Stomach (tissue), 9 donors: ENCODE measurements around the gene AARSD1. TPM values are rescaled to one million over a fixed set of nuclear protein-coding genes. Genes with fewer than 3 reads are reported as not detected.
A peak's percentile ranks its signal among the peaks of the same experiment; 100 is the strongest.

ENCODE experiments used
- DNase-seq, 2 donors: peaks; one replicate each; pipeline versions ENCODE4 v3.0.0 to v3.0.0-alpha.2; 2013 to 2019
- H3K27ac ChIP-seq, 5 donors: fragments of 200-600 bp in 4 of 5; sonication (generic) in 4 of 5; one replicate each; pipeline ENCODE4 v1.5.1; 2013 to 2019; ENCODE audit warnings: mild to moderate bottlenecking in 1 of 5, moderate library complexity in 1 of 5
- H3K27me3 ChIP-seq, 3 donors: fragments of 200-600 bp; sonication (generic); one replicate each; pipeline ENCODE4 v1.5.1; 2017 to 2019; ENCODE audit warnings: mixed run types in 1 of 3
- H3K36me3 ChIP-seq, 4 donors: fragments of 200-600 bp; sonication (generic); 1 replicate in 3 of 4; 2 replicates in 1 of 4; pipeline ENCODE4 v1.5.1; 2016 to 2019
- H3K4me1 ChIP-seq, 4 donors: fragments of 200-600 bp; sonication (generic); one replicate each; pipeline ENCODE4 v1.5.1; 2016 to 2019
- H3K4me3 ChIP-seq, 4 donors: fragments of 200-600 bp; sonication (generic) in 3 of 4; one replicate each; pipeline ENCODE4 v1.5.1; 2016 to 2019; ENCODE audit warnings: mild to moderate bottlenecking in 1 of 4
- H3K9me3 ChIP-seq, 4 donors: fragments of 200-600 bp; sonication (generic); one replicate each; pipeline ENCODE4 v1.5.1; 2016 to 2019
- CTCF ChIP-seq, 7 experiments: fragments of 450-650 bp in 4 of 7; fragments of 200-600 bp in 3 of 7; sonication (generic) in 3 of 7; IDR thresholded peaks; one replicate each; pipeline ENCODE4 v1.5.1; 2016 to 2019; ENCODE audit warnings: antibody characterized with exemption in 7 of 7, control low read depth in 2 of 7, mild to moderate bottlenecking in 1 of 7
- EP300 ChIP-seq: sonication (generic); formaldehyde crosslinking; IDR thresholded peaks from one replicate; pipeline ENCODE4 v1.6.1; 2017; ENCODE audit warnings: antibody characterized with exemption
- POLR2A ChIP-seq, 4 donors: fragments of 450-650 bp; IDR thresholded peaks; one replicate each; pipeline ENCODE4 v1.6.1; 2016; ENCODE audit warnings: antibody characterized with exemption in 4 of 4, control low read depth in 2 of 4, mild to moderate bottlenecking in 1 of 4, moderate library complexity in 1 of 4
- POLR2AphosphoS5 ChIP-seq, 3 donors: sonication (generic); formaldehyde crosslinking; IDR thresholded peaks; one replicate each; pipeline ENCODE4 v1.6.1; 2016; ENCODE audit warnings: antibody characterized with exemption in 3 of 3
- WGBS, 5 donors: extraction: QIAGEN DNeasy Blood & Tissue Kit in 3 of 5; methylation state at CpG; one replicate each; pipeline versions ENCODE4 v1.1.5 to v1.1.7; 2013 to 2018; 5-methylcytosine and 5-hydroxymethylcytosine counted together
- intact Hi-C: fragments of 100-400 bp; cut with DNase I; formaldehyde crosslinking; loops from one replicate; pipeline ENCODE4 v1.15.1; 2023; ENCODE audit warnings: low total_unique reads
- polyA plus RNA-seq, 3 donors: library from polyadenylated mRNA; stranded (reverse); fragments of 200-250 nt; gene quantifications; one replicate each; pipeline ENCODE4 v1.2.3, GENCODE V29; 2013
- small RNA-seq, 4 donors: library from RNA; depleted of rRNA; stranded (forward); fragments of <200 nt; gene quantifications; one replicate each; pipeline ENCODE3, GENCODE V24; 2016
- total RNA-seq, 5 donors: library from RNA; depleted of rRNA; stranded (reverse); fragments of >200 nt; gene quantifications; one replicate each; pipeline versions ENCODE4 v1.1.0 to v1.2.3, GENCODE V29; 2014 to 2016
- donor health status: healthy with polysubstance abuse.
- donor health status: Bipolar disorder and iron deficiency.
- donor health status: healthy.

AARSD1 gene
- total and polyA plus RNA-seq, 8 donors = 6.4 to 64.0 (median 35.6) TPM

DNA sequence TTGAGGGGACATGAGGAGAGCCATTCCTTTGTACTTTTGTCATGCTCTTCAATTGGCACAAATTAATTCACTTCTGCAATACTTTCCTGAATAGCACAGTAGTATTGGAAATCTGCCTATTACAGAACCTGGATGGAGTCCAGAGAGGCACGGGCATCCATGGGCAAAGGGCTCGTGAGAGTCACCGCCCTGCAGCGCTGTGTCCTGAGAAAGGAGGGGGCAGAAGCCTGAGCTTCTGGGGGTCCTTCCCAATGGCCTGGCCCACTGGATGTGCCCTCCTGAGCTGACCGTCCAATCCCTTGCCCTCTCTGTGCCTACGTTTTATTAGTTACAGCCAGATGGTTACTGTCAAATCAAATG lies 60.2 kb downstream of the AARSD1 start:
- intact Hi-C loops = no loop called here
- Histone ChIP-seq H3K4me3 (no peak overlapping the region), H3K36me3 (no peaks in the 10 kb centered on the region), H3K9me3 (no peaks in the 10 kb centered on the region), H3K27ac (no peak overlapping the region), H3K4me1 (peaks cover 4 to 16% (median 6%) of the 10 kb centered on the region in 4 donors), H3K27me3 (no peaks in the 10 kb centered on the region)
- WGBS, 5 donors = 34 to 53% (median 49%) methylated on average over 6 of the region's 6 CpGs
- TF ChIP-seq EP300 (no peak), POLR2A (IDR thresholded peaks at IDR 0.05) (no peak), POLR2AphosphoS5 (IDR thresholded peaks at IDR 0.05) (no peak), CTCF (IDR thresholded peaks at IDR 0.05) (no peak)
- peak in 1 of 2 donors; percentile 61 for DNase-seq

GRCh38 chr17:42901535-42902229 lies 62.6 kb downstream of the AARSD1 start:
- no peaks in the 10 kb centered on the region for H3K36me3 ChIP-seq
- no peaks in the 10 kb centered on the region for H3K9me3 ChIP-seq
- no peak for TF ChIP-seq EP300
- TF ChIP-seq POLR2AphosphoS5 (IDR thresholded peaks at IDR 0.05) = peak in 2 of 3 donors; percentile 52 to 79
- H3K4me3 ChIP-seq = no peak overlapping the region
- DNase-seq = peak; percentile 42 to 78
- WGBS, 5 donors = 43 to 59% (median 58%) methylated on average over 10 of the region's 10 CpGs
- intact Hi-C loops = no loop called here
- peaks cover 4 to 16% (median 6%) of the 10 kb centered on the region in 4 donors for H3K4me1 ChIP-seq
- no peaks in the 10 kb centered on the region for H3K27me3 ChIP-seq
- H3K27ac ChIP-seq = peak overlapping the region in 4 of 5 donors; percentile 35 to 57 (median 44)

Small RNA genes lying within 50 kb of the gene (small RNA-seq; reads per million reads assigned to genes)
- gene AARSD1 (0 to 0.27 (median 0) reads per million in 4 donors), gene RF00561 (0 to 0.10 (median 0) reads per million in 4 donors)

Other genes with a start within 250 kb of the AARSD1 start
- 100 to 1,000 TPM in 1 of 5 donors, 10 to 100 TPM in 4; 28.1 to 512 (median 35.6) TPM for gene EZH1, start 219.4 kb downstream of the AARSD1 start, total RNA-seq
- 10 to 100 TPM in 1 of 3 donors, 1 to 10 TPM in 2; 6.3 to 16.0 (median 6.7) TPM for gene EZH1, start 219.4 kb downstream of the AARSD1 start, polyA plus RNA-seq
- 10 to 100 TPM in 2 of 5 donors, not detected in 3; 10.4 to 15.2 TPM for gene RAMP2, start 203.2 kb downstream of the AARSD1 start, total RNA-seq
- gene RAMP2, start 203.2 kb downstream of the AARSD1 start, polyA plus RNA-seq = 10 to 100 TPM in 2 of 3 donors, 1 to 10 TPM in 1; 8.6 to 20.0 (median 19.2) TPM
- 10 to 100 TPM in 3 of 5 donors, 1 to 10 TPM in 2; 4.1 to 66.5 (median 12.9) TPM for gene VPS25, start 191.0 kb downstream of the AARSD1 start, total RNA-seq
- gene VPS25, start 191.0 kb downstream of the AARSD1 start, polyA plus RNA-seq = 10 to 100 TPM; 71.8 to 79.6 (median 75.5) TPM
- gene WNK4, start 183.8 kb downstream of the AARSD1 start, total RNA-seq = 10 to 100 TPM in 2 of 5 donors, 1 to 10 TPM in 3; 1.1 to 30.4 (median 4.9) TPM
- 1 to 10 TPM; 1.1 to 1.7 (median 1.3) TPM for gene WNK4, start 183.8 kb downstream of the AARSD1 start, polyA plus RNA-seq
- gene COA3, start 165.8 kb downstream of the AARSD1 start, total RNA-seq = 100 to 1,000 TPM in 3 of 5 donors, 10 to 100 TPM in 2; 22.2 to 166 (median 121) TPM
- gene COA3, start 165.8 kb downstream of the AARSD1 start, polyA plus RNA-seq = 100 to 1,000 TPM; 201 to 268 (median 201) TPM
- gene CNTD1, start 165.6 kb downstream of the AARSD1 start, total RNA-seq = 1 to 10 TPM in 2 of 5 donors, under 1 TPM in 1, not detected in 2; 0.29 to 2.2 (median 1.3) TPM
- gene CNTD1, start 165.6 kb downstream of the AARSD1 start, polyA plus RNA-seq = 1 to 10 TPM; 1.3 to 2.4 (median 1.3) TPM
- 100 to 1,000 TPM in 3 of 5 donors, 10 to 100 TPM in 2; 53.1 to 192 (median 124) TPM for gene BECN1, start 140.2 kb downstream of the AARSD1 start, total RNA-seq
- gene BECN1, start 140.2 kb downstream of the AARSD1 start, polyA plus RNA-seq = 10 to 100 TPM; 40.3 to 86.1 (median 65.2) TPM
- 10 to 100 TPM; 26.4 to 74.4 (median 70.0) TPM for gene PSME3, start 131.1 kb downstream of the AARSD1 start, total RNA-seq
- gene PSME3, start 131.1 kb downstream of the AARSD1 start, polyA plus RNA-seq = 10 to 100 TPM; 27.1 to 75.8 (median 61.5) TPM
- gene AOC2, start 119.9 kb downstream of the AARSD1 start, total RNA-seq = 1 to 10 TPM in 1 of 5 donors, under 1 TPM in 2, not detected in 2; 0.87 to 3.0 (median 0.92) TPM
- gene AOC2, start 119.9 kb downstream of the AARSD1 start, polyA plus RNA-seq = under 1 TPM in 2 of 3 donors, not detected in 1; 0.50 to 0.55 TPM
- gene AOC3, start 113.3 kb downstream of the AARSD1 start, total RNA-seq = 10 to 100 TPM; 20.9 to 67.9 (median 42.0) TPM
- 10 to 100 TPM in 1 of 3 donors, 1 to 10 TPM in 2; 6.2 to 46.9 (median 9.3) TPM for gene AOC3, start 113.3 kb downstream of the AARSD1 start, polyA plus RNA-seq
- gene G6PC1, start 63.7 kb downstream of the AARSD1 start, total RNA-seq = 1 to 10 TPM in 1 of 5 donors, not detected in 4; 4.0 TPM
- not detected for gene G6PC1, start 63.7 kb downstream of the AARSD1 start, polyA plus RNA-seq
- gene PTGES3L, start 15.6 kb upstream of the AARSD1 start, total RNA-seq = 1 to 10 TPM in 3 of 5 donors, not detected in 2; 3.6 to 9.8 (median 8.3) TPM
- gene PTGES3L, start 15.6 kb upstream of the AARSD1 start, polyA plus RNA-seq = 1 to 10 TPM in 2 of 3 donors, not detected in 1; 1.3 to 2.9 TPM
- gene RUNDC1, start 16.1 kb upstream of the AARSD1 start, total RNA-seq = 10 to 100 TPM; 12.9 to 51.6 (median 15.2) TPM
- 1 to 10 TPM; 5.8 to 7.1 (median 6.6) TPM for gene RUNDC1, start 16.1 kb upstream of the AARSD1 start, polyA plus RNA-seq
- 1,000 to 10,000 TPM in 3 of 5 donors, 100 to 1,000 TPM in 2; 251 to 1,639 (median 1,099) TPM for gene RPL27, start 34.0 kb upstream of the AARSD1 start, total RNA-seq
- 1,000 to 10,000 TPM; 2,693 to 4,199 (median 4,058) TPM for gene RPL27, start 34.0 kb upstream of the AARSD1 start, polyA plus RNA-seq
- 100 to 1,000 TPM in 1 of 5 donors, 10 to 100 TPM in 2, 1 to 10 TPM in 2; 4.0 to 145 (median 19.5) TPM for gene IFI35, start 42.3 kb upstream of the AARSD1 start, total RNA-seq
- gene IFI35, start 42.3 kb upstream of the AARSD1 start, polyA plus RNA-seq = 10 to 100 TPM; 37.6 to 53.0 (median 46.4) TPM
- gene VAT1, start 57.9 kb upstream of the AARSD1 start, total RNA-seq = 10 to 100 TPM in 4 of 5 donors, 1 to 10 TPM in 1; 8.2 to 71.7 (median 55.8) TPM
- gene VAT1, start 57.9 kb upstream of the AARSD1 start, polyA plus RNA-seq = 10 to 100 TPM; 26.5 to 73.6 (median 65.7) TPM
- 1 to 10 TPM in 3 of 5 donors, under 1 TPM in 1, not detected in 1; 0.37 to 5.8 (median 2.1) TPM for gene RND2, start 60.8 kb upstream of the AARSD1 start, total RNA-seq
- 1 to 10 TPM in 2 of 3 donors, under 1 TPM in 1; 0.50 to 1.2 (median 1.2) TPM for gene RND2, start 60.8 kb upstream of the AARSD1 start, polyA plus RNA-seq
- 10 to 100 TPM; 13.0 to 47.5 (median 25.8) TPM for gene BRCA1, start 160.9 kb upstream of the AARSD1 start, total RNA-seq
- 1 to 10 TPM; 2.0 to 2.3 (median 2.1) TPM for gene BRCA1, start 160.9 kb upstream of the AARSD1 start, polyA plus RNA-seq
- gene NBR1, start 206.8 kb upstream of the AARSD1 start, total RNA-seq = 100 to 1,000 TPM in 1 of 5 donors, 10 to 100 TPM in 4; 29.0 to 107 (median 46.7) TPM
- 10 to 100 TPM; 25.4 to 42.5 (median 30.4) TPM for gene NBR1, start 206.8 kb upstream of the AARSD1 start, polyA plus RNA-seq
- gene TMEM106A, start 247.4 kb upstream of the AARSD1 start, total RNA-seq = 10 to 100 TPM in 2 of 5 donors, 1 to 10 TPM in 2, not detected in 1; 4.0 to 82.3 (median 28.2) TPM
- 1 to 10 TPM in 2 of 3 donors, under 1 TPM in 1; 0.85 to 1.9 (median 1.8) TPM for gene TMEM106A, start 247.4 kb upstream of the AARSD1 start, polyA plus RNA-seq